Endothelial cell of umbilical vein (primary cell): ENCODE measurements around the gene THSD7B. TPM values are rescaled to one million over a fixed set of nuclear protein-coding genes. Genes with fewer than 3 reads are reported as not detected.

Experiments used
- BruUV-seq: library from RNA; stranded (reverse); fragments of 400-500 nt; replicated peaks from 2 replicates; lab custom pipeline; 2021; lab: Mats Ljungman, UMichigan
- CTCF ChIA-PET: fragments of 300-600, 350-600 bp; sonication (Branson Sonifier 250); formaldehyde crosslinking; loops from one replicate; lab custom pipeline; 2021; ENCODE audit warnings: antibody characterized with exemption, inconsistent platforms; lab: Charles Lee
- POLR2A ChIA-PET: fragments of 300-600, 350-600 bp; sonication (Branson Sonifier 250); formaldehyde crosslinking; loops from one replicate; lab custom pipeline; 2021; ENCODE audit warnings: antibody characterized with exemption, inconsistent platforms; lab: Charles Lee
- DNase-seq: peaks from one replicate; pipeline ENCODE4 v3.0.0-alpha.2; 2011; ENCODE audit warnings: low read depth, low spot score
- FAIRE-seq: peaks from 2 replicates; lab custom pipeline; 2011; peaks lifted over from hg19 to GRCh38; lab: Jason Lieb, UNC
- H2AFZ ChIP-seq: 2 replicates; pipeline ENCODE4 v1.6.0; 2012; ENCODE audit warnings: low read depth, low read length, control low read depth, inconsistent platforms
- H3K27ac ChIP-seq: 2 replicates; pipeline ENCODE4 v1.5.1; 2011; ENCODE audit warnings: low read depth, mild to moderate bottlenecking, control low read depth, low read length, moderate library complexity; ENCODE audit not compliant: insufficient read depth
- H3K27me3 ChIP-seq, 2 experiments: 2 replicates each; pipeline versions ENCODE4 v1.6.0 to v1.6.1; 2011; ENCODE audit warnings: low read length in 2 of 2, mixed read lengths in 1 of 2; ENCODE audit not compliant: control insufficient read depth in 2 of 2, insufficient read depth in 2 of 2
- H3K36me3 ChIP-seq, 2 experiments: 2 replicates in 1 of 2; 3 replicates in 1 of 2; pipeline ENCODE4 v1.5.1; 2011; ENCODE audit warnings: low read length in 2 of 2, mild to moderate bottlenecking in 1 of 2, moderate library complexity in 1 of 2; ENCODE audit not compliant: control insufficient read depth in 2 of 2, insufficient read depth in 2 of 2; ENCODE audit errors: extremely low read depth in 1 of 2
- H3K4me1 ChIP-seq: 3 replicates; pipeline ENCODE4 v1.5.1; 2011; ENCODE audit warnings: mild to moderate bottlenecking, low read length; ENCODE audit not compliant: control insufficient read depth, insufficient read depth; ENCODE audit errors: extremely low read depth
- H3K4me2 ChIP-seq: 2 replicates; pipeline ENCODE4 v1.6.1; 2011; ENCODE audit warnings: low read length, control low read depth, mixed read lengths; ENCODE audit not compliant: insufficient read depth
- H3K4me3 ChIP-seq, 3 experiments: fragments of 200-600 bp in 1 of 3; sonication (generic), shearing (Covaris generic) in 1 of 3; replicated peaks in 1 of 3; 2 replicates each; pipeline ENCODE4 v1.5.1; 2011 to 2016; ENCODE audit warnings: control low read depth in 3 of 3, low read length in 3 of 3, mild to moderate bottlenecking in 2 of 3, inconsistent platforms in 1 of 3, low read depth in 1 of 3, moderate library complexity in 1 of 3; ENCODE audit not compliant: insufficient read depth in 1 of 3
- H3K79me2 ChIP-seq: 2 replicates; pipeline ENCODE4 v1.6.0; 2012; ENCODE audit warnings: low read length, inconsistent platforms; ENCODE audit not compliant: control insufficient read depth, insufficient read depth
- H3K9ac ChIP-seq: replicated peaks from 2 replicates; pipeline ENCODE3; 2011; ENCODE audit warnings: low read length, control low read depth; ENCODE audit not compliant: insufficient read depth; ENCODE audit errors: extremely low read depth
- H3K9me1 ChIP-seq: replicated peaks from 3 replicates; pipeline ENCODE4 v1.6.0; 2011; ENCODE audit warnings: mild to moderate bottlenecking, low read length; ENCODE audit not compliant: control insufficient read depth, insufficient read depth; ENCODE audit errors: extremely low read depth
- H3K9me3 ChIP-seq: replicated peaks from 2 replicates; pipeline ENCODE4 v1.5.1; 2012; ENCODE audit warnings: low read length, inconsistent platforms; ENCODE audit not compliant: control insufficient read depth, insufficient read depth
- H4K20me1 ChIP-seq: replicated peaks from 2 replicates; pipeline ENCODE3; 2011; ENCODE audit warnings: mild to moderate bottlenecking, low read length; ENCODE audit not compliant: control insufficient read depth, insufficient read depth; ENCODE audit errors: extremely low read depth
- EZH2 ChIP-seq: IDR thresholded peaks from 2 replicates; pipeline ENCODE4 v1.6.1; 2012; ENCODE audit warnings: borderline replicate concordance, low read depth, mild to moderate bottlenecking, moderate library complexity, low read length, inconsistent platforms; ENCODE audit not compliant: severe bottlenecking
- FOS ChIP-seq: IDR thresholded peaks from 2 replicates; pipeline ENCODE4 v1.6.1; 2011; ENCODE audit warnings: mild to moderate bottlenecking, low read length, moderate library complexity, borderline replicate concordance; ENCODE audit not compliant: insufficient read depth
- GATA2 ChIP-seq: IDR thresholded peaks from 2 replicates; pipeline ENCODE4 v1.7.0; 2011; ENCODE audit warnings: low read depth, mild to moderate bottlenecking, moderate library complexity, mixed read lengths, low read length; ENCODE audit not compliant: insufficient read length, insufficient read depth
- JUN ChIP-seq: IDR thresholded peaks from 2 replicates; pipeline ENCODE4 v1.6.1; 2011; ENCODE audit warnings: borderline replicate concordance, low read depth; ENCODE audit not compliant: insufficient read length, insufficient read depth
- MYC ChIP-seq: IDR thresholded peaks from one replicate; pipeline ENCODE4 v1.6.1; 2011; ENCODE audit warnings: mild to moderate bottlenecking, low read depth, low read length
- POLR2A ChIP-seq: IDR thresholded peaks from 2 replicates; pipeline ENCODE4 v1.6.1; 2012; ENCODE audit warnings: low read depth, mild to moderate bottlenecking, control low read depth, low read length
- POLR2AphosphoS5 ChIP-seq: IDR thresholded peaks from 2 replicates; pipeline ENCODE4 v1.6.1; 2012; ENCODE audit warnings: low read depth, mild to moderate bottlenecking, control low read depth, low read length, moderate library complexity; ENCODE audit not compliant: insufficient read depth
- dilution Hi-C: fragments of 300-500 bp; cut with MboI; formaldehyde crosslinking; loops from one replicate; pipeline ENCODE4 v1.15.0; 2019; ENCODE audit warnings: low sequenced_read_pairs; ENCODE audit not compliant: extremely low pct_ligation_motif_present
- intact Hi-C: fragments of 100-400 bp; cut with micrococcal nuclease; formaldehyde crosslinking; loops from one replicate; pipeline ENCODE4 v1.10.0; 2022
- polyA plus RNA-seq, 4 experiments: library from polyadenylated mRNA; depleted of rRNA in 3 of 4; stranded (reverse) in 3 of 4; unstranded in 1 of 4; fragments of >200 nt; gene quantifications; 2 replicates each; pipeline versions ENCODE4 v1.2.1 to v1.2.3, GENCODE V29; 2011 to 2012; ENCODE audit warnings: missing spikeins in 1 of 4
- total RNA-seq: library from RNA; stranded (reverse); gene quantifications from 2 replicates; pipeline ENCODE4 v1.2.3, GENCODE V29; 2021
- TF ChIP-seq, protein P1 (sequence below), 2 donors: IDR thresholded peaks; 1 replicate in 1 of 2; 2 replicates in 1 of 2; pipeline ENCODE4 v1.5.1; 2011; ENCODE audit warnings: low read length in 2 of 2, mild to moderate bottlenecking in 2 of 2, moderate library complexity in 2 of 2, control low read depth in 1 of 2, inconsistent platforms in 1 of 2, low read depth in 1 of 2; ENCODE audit not compliant: insufficient read depth in 1 of 2; ENCODE audit errors: extremely low read depth in 1 of 2
- TF ChIP-seq, protein P2 (sequence below): IDR thresholded peaks from 2 replicates; pipeline ENCODE4 v1.6.1; 2011; ENCODE audit not compliant: insufficient read depth, insufficient read length

The THSD7B gene
- total and polyA plus RNA-seq, 2 donors (not counting 3 experiments of a cell fraction or from before 2014, with no cell fraction given) = 0.04 TPM; not detected in 1

DNA sequence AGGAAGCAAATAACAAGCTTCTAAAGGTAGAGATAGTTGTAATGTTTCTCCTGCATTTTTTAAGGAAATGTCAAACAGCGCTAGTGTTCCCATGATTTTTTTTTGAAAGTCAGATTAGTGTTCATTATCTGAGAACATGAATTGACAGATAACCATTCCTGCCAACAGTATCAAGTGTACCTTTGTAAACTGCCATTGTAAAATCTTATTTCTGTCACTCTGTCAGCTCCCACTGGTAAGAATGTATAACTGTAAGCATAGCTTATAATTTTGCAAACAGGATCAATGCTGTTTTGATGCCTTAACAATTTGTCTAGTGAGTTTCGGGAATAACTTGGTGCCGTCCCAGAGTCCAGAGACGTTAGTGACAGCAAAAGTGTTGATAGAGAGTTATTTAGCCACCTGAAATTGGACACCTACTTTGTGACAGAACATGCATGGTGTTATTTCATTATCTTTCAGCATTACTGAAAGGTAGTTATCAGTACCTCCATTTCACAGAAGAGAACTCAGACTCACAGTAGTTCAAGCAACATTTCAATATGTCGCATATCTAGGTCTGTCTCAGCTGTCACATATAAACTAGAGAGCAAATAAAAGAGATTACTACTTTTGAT, 221.4 kb downstream of the THSD7B start:
- DNase-seq = no peak
- Histone ChIP-seq H4K20me1 (no peaks in the 10 kb centered on the region), H3K27ac (no peak overlapping the region), H3K27me3 (no peaks in the 10 kb centered on the region), H3K4me1 (no peaks in the 10 kb centered on the region), H3K4me3 (no peak overlapping the region), H3K9ac (no peak overlapping the region), H2AFZ (no peak overlapping the region), H3K79me2 (no peaks in the 10 kb centered on the region), H3K9me3 (no peaks in the 10 kb centered on the region), H3K4me2 (no peak overlapping the region), H3K36me3 (no peaks in the 10 kb centered on the region), H3K9me1 (no peaks in the 10 kb centered on the region)
- intact Hi-C loops (no loop called here), dilution Hi-C loops (no loop called here)
- ChIA-PET POLR2A (no interaction called here), CTCF (no interaction called here)
- no peak for FAIRE-seq
- TF ChIP-seq, protein P1, sequence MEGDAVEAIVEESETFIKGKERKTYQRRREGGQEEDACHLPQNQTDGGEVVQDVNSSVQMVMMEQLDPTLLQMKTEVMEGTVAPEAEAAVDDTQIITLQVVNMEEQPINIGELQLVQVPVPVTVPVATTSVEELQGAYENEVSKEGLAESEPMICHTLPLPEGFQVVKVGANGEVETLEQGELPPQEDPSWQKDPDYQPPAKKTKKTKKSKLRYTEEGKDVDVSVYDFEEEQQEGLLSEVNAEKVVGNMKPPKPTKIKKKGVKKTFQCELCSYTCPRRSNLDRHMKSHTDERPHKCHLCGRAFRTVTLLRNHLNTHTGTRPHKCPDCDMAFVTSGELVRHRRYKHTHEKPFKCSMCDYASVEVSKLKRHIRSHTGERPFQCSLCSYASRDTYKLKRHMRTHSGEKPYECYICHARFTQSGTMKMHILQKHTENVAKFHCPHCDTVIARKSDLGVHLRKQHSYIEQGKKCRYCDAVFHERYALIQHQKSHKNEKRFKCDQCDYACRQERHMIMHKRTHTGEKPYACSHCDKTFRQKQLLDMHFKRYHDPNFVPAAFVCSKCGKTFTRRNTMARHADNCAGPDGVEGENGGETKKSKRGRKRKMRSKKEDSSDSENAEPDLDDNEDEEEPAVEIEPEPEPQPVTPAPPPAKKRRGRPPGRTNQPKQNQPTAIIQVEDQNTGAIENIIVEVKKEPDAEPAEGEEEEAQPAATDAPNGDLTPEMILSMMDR (IDR thresholded peaks at IDR 0.05; ENCODE audit: extremely low read depth in 1 of 2, insufficient read depth in 1 of 2, low read depth in 1 of 2, low read length in 2 of 2) = no peak
- no peak for TF ChIP-seq FOS
- no peak for TF ChIP-seq POLR2A
- TF ChIP-seq EZH2 = no peak
- TF ChIP-seq POLR2AphosphoS5 = no peak
- TF ChIP-seq, protein P2, sequence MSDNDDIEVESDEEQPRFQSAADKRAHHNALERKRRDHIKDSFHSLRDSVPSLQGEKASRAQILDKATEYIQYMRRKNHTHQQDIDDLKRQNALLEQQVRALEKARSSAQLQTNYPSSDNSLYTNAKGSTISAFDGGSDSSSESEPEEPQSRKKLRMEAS = no peak
- TF ChIP-seq MYC = no peak
- no peak for TF ChIP-seq GATA2
- TF ChIP-seq JUN = no peak
- no TSS peak for BruUV-seq
